Ammon's horn (tissue), 1 donor: ENCODE results near the gene POLR2C.

Source experiments
- DNase-seq: peaks from one replicate; pipeline ENCODE4 v3.0.0-alpha.2; 2016; ENCODE audit warnings: low spot score

POLR2C gene

DNA sequence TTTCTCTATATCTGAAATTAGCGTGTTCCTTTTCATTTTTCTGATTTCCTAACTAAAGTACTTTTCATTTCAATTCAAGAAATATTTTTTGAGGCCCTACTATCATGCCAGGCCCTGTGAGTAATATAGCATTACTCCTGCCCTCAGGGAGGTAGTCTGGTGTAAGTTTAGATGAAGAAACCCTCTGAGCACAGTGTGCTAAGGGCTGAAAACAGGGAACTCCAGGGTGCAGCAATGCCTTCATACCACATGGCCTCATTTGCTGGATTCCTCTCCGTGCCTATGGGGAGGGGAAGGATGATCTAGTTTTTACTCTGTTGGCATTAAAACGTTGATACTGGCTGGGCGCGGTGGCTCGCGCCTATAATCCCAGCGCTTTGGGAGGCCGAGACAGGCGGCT is 10.5 kb upstream of the POLR2C start:
- DNase-seq: no peak

DNA sequence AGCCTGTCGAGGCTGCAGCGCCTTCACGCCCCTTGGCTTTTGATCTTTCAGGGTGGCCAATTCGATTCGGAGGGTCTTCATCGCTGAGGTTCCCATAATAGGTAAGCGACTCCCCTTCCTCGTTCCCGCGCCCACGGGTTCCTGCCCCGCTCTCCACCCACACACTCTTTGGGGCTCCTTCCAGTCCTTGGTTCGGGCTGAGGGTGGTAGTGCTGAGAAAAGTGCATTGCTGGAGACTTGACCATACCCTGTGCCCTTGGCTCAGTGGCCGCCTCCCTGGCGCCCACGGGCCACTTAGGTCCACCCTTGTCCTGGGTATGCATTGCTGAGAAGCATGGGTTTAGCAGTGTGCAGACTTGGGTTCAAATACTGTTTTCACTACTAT is 491 bp downstream of the POLR2C start:
- DNase-seq: no peak

DNA sequence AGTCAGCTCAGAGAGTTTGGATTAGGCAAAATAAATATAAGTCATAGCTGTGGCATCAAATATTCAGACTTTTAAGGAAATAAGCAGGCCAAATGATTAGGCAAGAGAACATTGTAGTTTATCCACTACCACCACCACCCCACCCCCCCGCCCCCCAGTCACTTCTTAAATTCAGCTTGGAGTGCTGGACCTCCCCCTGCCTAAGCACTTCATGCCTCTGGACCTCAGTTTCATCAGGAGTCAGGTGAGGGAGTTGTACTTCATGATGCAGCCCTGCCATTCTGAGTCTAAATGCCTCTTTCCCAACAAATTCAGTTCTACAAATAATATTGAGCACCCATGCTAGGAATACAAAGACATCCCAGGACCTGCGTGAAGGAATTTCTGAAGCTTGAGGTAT is 2.0 kb downstream of the POLR2C start:
- no peak for DNase-seq

DNA sequence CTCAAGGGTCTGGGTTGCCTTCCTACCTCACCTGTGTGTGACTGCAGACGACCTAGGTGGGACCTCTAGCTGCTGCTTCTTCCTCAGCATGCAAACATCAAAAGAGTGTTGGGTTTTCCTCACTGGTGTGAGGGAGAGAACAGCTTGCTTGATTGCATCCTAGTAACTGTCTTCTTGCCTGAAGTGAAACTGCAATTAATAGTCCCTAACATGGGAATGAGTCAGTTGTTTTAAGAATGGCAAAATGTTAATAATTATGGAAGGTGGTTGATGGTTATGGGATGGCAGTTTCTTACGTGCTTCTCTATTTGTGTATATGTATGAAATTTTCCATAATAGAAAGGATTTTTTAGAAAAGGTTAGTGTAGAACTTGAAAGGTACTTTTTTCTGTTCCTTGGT is 5.9 kb downstream of the POLR2C start:
- DNase-seq: no peak

DNA sequence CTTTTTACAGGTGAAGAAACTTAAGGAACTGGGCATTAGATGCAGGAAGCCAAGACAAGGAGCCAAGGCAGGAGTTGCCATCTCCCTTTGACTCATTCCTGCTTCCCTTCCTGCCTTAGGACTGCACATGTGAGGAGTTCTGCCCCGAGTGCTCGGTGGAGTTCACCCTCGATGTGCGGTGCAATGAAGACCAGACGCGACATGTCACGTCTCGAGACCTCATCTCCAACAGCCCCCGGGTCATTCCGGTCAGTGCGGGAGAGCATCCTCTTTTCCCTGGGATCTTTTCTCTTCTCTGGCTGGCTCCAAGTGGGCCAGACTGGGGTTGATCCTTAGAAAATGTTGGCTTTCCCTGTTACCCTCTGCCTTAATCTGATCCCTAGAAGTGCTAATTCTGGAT is 6.6 kb downstream of the POLR2C start:
- DNase-seq: no peak

GRCh38 chr16:57469917-57470470 is 7.5 kb downstream of the POLR2C start:
- no peak for DNase-seq

GRCh38 chr16:57470711-57471110 is 8.2 kb downstream of the POLR2C start:
- DNase-seq: peak; percentile 60

- no peak for DNase-seq
These were observed 8.7 kb downstream of the POLR2C start for GRCh38 chr16:57471209-57471608.

GRCh38 chr16:57471852-57472664 is 9.6 kb downstream of the POLR2C start:
- no peak for DNase-seq

DNA sequence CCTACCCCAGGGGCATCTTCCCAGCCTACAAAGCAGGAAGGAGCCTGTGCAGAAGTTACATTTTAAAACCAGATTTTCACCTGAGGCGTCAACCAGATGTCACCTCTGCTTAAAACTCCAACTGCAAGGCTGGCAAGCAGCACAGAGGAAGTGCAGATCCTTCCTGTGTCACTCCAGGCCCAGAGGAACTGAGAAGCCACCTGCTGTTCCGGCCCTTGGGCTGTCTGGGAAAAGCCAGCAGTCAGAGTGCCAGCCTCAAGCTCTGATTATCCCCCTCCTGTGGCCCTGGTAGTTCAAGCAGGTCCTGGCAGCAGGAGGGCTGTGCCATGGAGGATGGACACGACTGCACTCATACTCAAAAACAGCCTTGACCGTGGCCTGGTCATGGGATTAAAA is 10.2 kb downstream of the POLR2C start:
- DNase-seq: no peak

- DNase-seq: peak; percentile 74
These were observed 10.8 kb downstream of the POLR2C start for GRCh38 chr16:57473176-57473840.

- DNase-seq: no peak
These were observed 11.4 kb downstream of the POLR2C start for GRCh38 chr16:57473906-57474305.

DNA sequence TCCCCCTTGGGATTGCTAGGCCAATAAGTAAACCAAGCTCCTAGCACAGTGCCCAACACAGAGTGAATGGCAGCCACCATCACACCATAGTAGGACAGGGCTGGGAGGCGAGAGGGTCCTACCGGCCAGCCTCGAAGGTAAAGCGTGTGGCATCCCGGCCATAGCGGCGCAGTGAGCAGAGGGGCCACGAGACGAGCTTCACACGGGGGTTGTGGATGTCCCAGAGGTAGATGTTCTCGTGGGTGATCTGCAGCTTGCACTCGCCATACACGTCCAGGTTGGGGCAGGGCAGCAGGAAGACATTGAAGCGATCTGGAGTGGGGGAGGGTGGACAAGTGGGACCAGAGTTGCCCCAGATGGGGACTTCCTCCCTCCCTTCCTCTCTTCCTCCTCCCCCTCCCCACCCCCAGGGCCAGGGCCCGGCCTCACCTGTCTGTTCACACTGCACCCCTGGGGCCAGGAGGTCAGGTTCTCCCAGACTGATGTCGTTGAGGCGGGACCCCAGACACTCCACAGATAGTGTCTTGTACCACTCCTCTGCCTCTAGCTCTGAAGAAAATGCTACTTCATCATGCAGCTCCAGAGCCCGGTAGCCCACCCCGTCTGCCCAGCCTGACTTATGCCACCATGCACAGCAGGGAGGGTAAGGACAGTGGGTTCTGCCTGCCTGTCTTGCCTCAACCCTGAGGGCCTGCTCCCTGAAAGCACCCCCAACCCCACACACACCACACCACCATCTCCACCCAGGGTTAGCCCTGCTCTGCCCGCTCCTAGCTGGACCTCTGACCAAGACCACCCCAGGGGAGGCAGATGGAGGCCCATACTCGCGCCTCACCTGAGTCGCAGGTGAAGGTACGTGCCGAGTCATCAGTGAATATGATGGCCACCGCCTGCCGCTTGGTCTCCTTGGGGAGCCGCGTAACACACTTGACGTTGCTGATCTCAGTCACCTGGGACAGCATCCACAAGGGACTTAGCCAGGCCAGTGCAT is 12.5 kb downstream of the POLR2C start:
- no peak for DNase-seq

DNA sequence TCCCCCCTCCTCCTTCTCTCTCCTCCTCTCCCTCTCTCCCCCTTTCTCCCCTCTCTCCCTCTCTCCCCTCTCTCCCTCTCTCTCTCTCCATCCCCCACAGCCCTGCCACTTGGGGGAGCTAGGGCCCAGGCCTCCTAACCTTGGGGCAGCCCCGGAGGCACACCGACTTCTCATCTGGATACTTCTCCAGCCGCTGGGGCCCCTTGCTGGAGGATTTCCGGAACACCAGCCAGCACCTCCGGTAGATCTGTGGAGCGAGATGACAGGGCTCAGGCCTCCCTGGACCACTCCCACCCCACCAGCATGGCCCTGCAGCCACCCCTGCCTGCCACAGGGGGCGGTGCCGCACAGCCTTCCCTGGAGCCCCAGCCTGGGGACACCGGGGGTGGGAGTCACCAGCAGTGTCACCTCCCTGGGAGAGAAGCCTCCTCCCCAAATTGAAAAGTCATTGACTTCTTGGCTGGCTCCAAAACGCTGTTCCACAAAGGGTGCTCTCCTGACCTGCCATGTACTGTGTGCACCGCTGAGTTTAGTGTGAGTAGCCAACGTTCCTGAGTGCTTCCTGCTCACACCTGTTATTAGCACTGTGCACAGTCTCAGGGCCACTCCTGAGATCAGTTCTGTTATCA is 13.3 kb downstream of the POLR2C start:
- DNase-seq: no peak

DNA sequence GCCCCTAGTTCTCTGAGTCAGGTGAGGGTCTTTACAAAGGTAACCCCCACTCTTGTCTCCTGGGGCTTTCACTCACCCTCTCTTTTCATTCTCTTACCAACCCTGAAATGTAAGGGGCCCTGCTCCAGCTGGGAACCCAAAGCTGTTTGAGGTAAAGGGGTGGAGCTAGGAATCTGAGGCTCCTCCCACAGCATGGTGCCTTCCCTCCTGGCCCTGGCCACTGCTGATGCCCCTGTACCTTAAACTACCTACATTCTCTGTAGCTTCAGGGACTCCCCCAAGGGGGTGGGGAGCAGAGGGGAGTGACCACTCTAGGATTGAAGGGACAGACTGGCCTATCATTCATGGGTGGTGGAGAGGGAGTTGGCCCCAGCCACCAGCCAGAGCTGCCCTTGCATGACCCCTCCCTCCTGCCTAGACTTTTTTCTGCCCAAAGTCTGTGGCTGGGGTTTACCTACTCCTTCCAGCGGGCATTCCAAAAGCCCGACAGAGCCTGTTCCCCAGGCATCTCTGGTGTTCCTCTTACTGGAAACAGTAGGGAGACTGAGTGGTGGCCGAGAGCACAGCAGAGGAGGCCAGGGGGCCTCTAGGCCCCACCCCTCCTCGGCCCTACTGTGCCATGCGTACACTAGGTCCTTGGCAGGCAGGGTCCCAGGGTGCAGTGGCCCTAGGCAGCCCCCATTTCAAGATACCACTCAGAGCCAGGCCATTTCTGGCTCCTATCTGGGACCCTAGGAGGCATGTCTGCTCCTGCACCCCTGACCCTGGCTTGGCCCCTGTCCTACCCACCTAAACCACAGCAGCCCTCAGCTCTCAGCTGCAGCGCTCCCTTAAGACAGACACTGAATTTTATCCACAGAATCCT is 14.3 kb downstream of the POLR2C start:
- no peak for DNase-seq

- DNase-seq: no peak
These were observed 15.2 kb downstream of the POLR2C start for GRCh38 chr16:57477531-57478202.

GRCh38 chr16:57478396-57479204 is 16.1 kb downstream of the POLR2C start:
- no peak for DNase-seq

GRCh38 chr16:57479205-57479975 is 16.9 kb downstream of the POLR2C start:
- DNase-seq: peak; percentile 70
